HG02870 (cell line): ENCODE measurements around the gene DPRX.
"Not testable (repeated sequence)": the region's sequence is repeated elsewhere in the genome, so short reads cannot be mapped to it uniquely, and the experiment has no call there.

Experiments
- ATAC-seq: cut with Tn5 transposase; IDR thresholded peaks from one replicate; pipeline ENCODE4 v1.9.1; 2021; ENCODE audit warnings: mild to moderate bottlenecking, moderate library complexity; ENCODE audit not compliant: unreplicated experiment

The DPRX gene

GRCh38 chr19:53644061-53644816 lies 12.4 kb downstream of the DPRX start:
- ATAC-seq: no peak

GRCh38 chr19:53646144-53646543 lies 14.3 kb downstream of the DPRX start:
- no peak for ATAC-seq

GRCh38 chr19:53647350-53647749 lies 15.6 kb downstream of the DPRX start:
- ATAC-seq: no peak

- ATAC-seq: no peak
Observed at GRCh38 chr19:53647792-53648191, 16.0 kb downstream of the DPRX start.

GRCh38 chr19:53649746-53650593 lies 18.2 kb downstream of the DPRX start:
- ATAC-seq: no peak

GRCh38 chr19:53652476-53652875 lies 20.7 kb downstream of the DPRX start:
- ATAC-seq: no peak

- no peak for ATAC-seq
Observed at GRCh38 chr19:53655042-53655665, 23.4 kb downstream of the DPRX start.

- no peak for ATAC-seq
Observed at GRCh38 chr19:53657330-53657729, 25.5 kb downstream of the DPRX start.

- no peak for ATAC-seq
Observed at GRCh38 chr19:53657778-53658177, 26.0 kb downstream of the DPRX start.

GRCh38 chr19:53659292-53659691 lies 27.5 kb downstream of the DPRX start:
- no peak for ATAC-seq

- no peak for ATAC-seq
Observed at GRCh38 chr19:53660584-53660983, 28.8 kb downstream of the DPRX start.

- no peak for ATAC-seq
Observed at GRCh38 chr19:53662209-53662608, 30.4 kb downstream of the DPRX start.

- no peak for ATAC-seq
Observed at GRCh38 chr19:53664152-53664551, 32.4 kb downstream of the DPRX start.

GRCh38 chr19:53664760-53665159 lies 33.0 kb downstream of the DPRX start:
- no peak for ATAC-seq

- ATAC-seq: not testable (repeated sequence)
Observed at GRCh38 chr19:53666331-53666730, 34.5 kb downstream of the DPRX start.

GRCh38 chr19:53668804-53669203 lies 37.0 kb downstream of the DPRX start:
- ATAC-seq: not testable (repeated sequence)

- no peak for ATAC-seq
Observed at GRCh38 chr19:53670345-53670744, 38.5 kb downstream of the DPRX start.

- ATAC-seq: no peak
Observed at GRCh38 chr19:53671663-53672062, 39.9 kb downstream of the DPRX start.
